T-cell (primary cell): ENCODE measurements around the gene UBE2D3. TPM values are rescaled to one million over a fixed set of nuclear protein-coding genes. Genes with fewer than 3 reads are reported as not detected.
A peak's percentile ranks its signal among the peaks of the same experiment; 100 is the strongest.

ENCODE experiments used
- ATAC-seq, 4 experiments: fragments of 200-7000 bp in 3 of 4; fragments of 150-1000 bp in 1 of 4; cut with Tn5 transposase; replicated peaks in 1 of 4; 1 replicate in 3 of 4; 2 replicates in 1 of 4; pipeline ENCODE4 v1.10.0; 2021; ENCODE audit warnings: moderate library complexity in 3 of 4, mild to moderate bottlenecking in 2 of 4, moderate number of reproducible peaks in 1 of 4
- CTCF ChIA-PET, 2 donors: fragments of 300-600 bp; sonication (Branson Sonifier 250); formaldehyde crosslinking; loops; one replicate each; lab custom pipeline; 2022; ENCODE audit warnings: antibody characterized with exemption in 2 of 2; lab: Charles Lee
- POLR2A ChIA-PET, 2 donors: fragments of 300-600 bp; sonication (Branson Sonifier 250); formaldehyde crosslinking; loops; one replicate each; lab custom pipeline; 2022; ENCODE audit warnings: antibody characterized with exemption in 2 of 2; lab: Charles Lee
- DNase-seq, 35 experiments: peaks; one replicate each; pipeline versions ENCODE4 v3.0.0 to v3.0.0-alpha.2; 2013 to 2023
- H3K27ac ChIP-seq: one replicate; pipeline ENCODE4 v1.5.1; 2013; ENCODE audit warnings: low read length
- H3K27me3 ChIP-seq, 2 experiments: replicated peaks in 1 of 2; 1 replicate in 1 of 2; 2 replicates in 1 of 2; pipeline versions ENCODE4 v1.6.1 to v1.7.0; 2013; ENCODE audit warnings: low read length in 1 of 2, mixed read lengths in 1 of 2; ENCODE audit not compliant: control insufficient read depth in 2 of 2, insufficient read depth in 2 of 2; ENCODE audit errors: extremely low read depth in 1 of 2
- H3K36me3 ChIP-seq, 2 donors: 1 replicate in 1 of 2; 2 replicates in 1 of 2; pipeline versions ENCODE4 v1.6.1 to v1.7.0; 2013; ENCODE audit warnings: low read length in 1 of 2; ENCODE audit not compliant: control insufficient read depth in 2 of 2, insufficient read depth in 1 of 2; ENCODE audit errors: extremely low read depth in 1 of 2
- H3K4me1 ChIP-seq, 2 experiments: 1 replicate in 1 of 2; 2 replicates in 1 of 2; pipeline versions ENCODE4 v1.6.1 to v1.7.0; 2013; ENCODE audit warnings: low read length in 2 of 2, mixed read lengths in 1 of 2; ENCODE audit not compliant: insufficient read depth in 2 of 2, control insufficient read depth in 1 of 2; ENCODE audit errors: extremely low read depth in 1 of 2
- H3K4me3 ChIP-seq, 2 donors: 1 replicate in 1 of 2; 2 replicates in 1 of 2; pipeline versions ENCODE4 v1.5.1 to v1.7.0; 2013; ENCODE audit warnings: mild to moderate bottlenecking in 2 of 2, low read length in 1 of 2, moderate library complexity in 1 of 2; ENCODE audit not compliant: control insufficient read depth in 1 of 2; ENCODE audit errors: extremely low read depth in 1 of 2
- H3K9me3 ChIP-seq: 2 replicates; pipeline ENCODE4 v1.7.0; 2013
- H3K27ac Mint-ChIP-seq, 2 donors: one replicate each; pipeline ENCODE4 v1.8.0; 2020 to 2021; ENCODE audit warnings: mild to moderate bottlenecking in 2 of 2, mixed read lengths in 2 of 2
- H3K27me3 Mint-ChIP-seq, 2 donors: one replicate each; pipeline ENCODE4 v1.8.0; 2021 to 2022; ENCODE audit warnings: mixed read lengths in 2 of 2
- H3K36me3 Mint-ChIP-seq: one replicate; pipeline ENCODE4 v1.8.0; 2021; ENCODE audit warnings: mixed read lengths
- H3K4me1 Mint-ChIP-seq, 3 donors: one replicate each; pipeline ENCODE4 v1.8.0; 2020 to 2022; ENCODE audit warnings: mixed read lengths in 3 of 3, mild to moderate bottlenecking in 1 of 3
- H3K4me3 Mint-ChIP-seq, 3 donors: one replicate each; pipeline ENCODE4 v1.8.0; 2020 to 2022; ENCODE audit warnings: mild to moderate bottlenecking in 3 of 3, mixed read lengths in 3 of 3, moderate library complexity in 3 of 3
- H3K9me3 Mint-ChIP-seq, 3 donors: one replicate each; pipeline ENCODE4 v1.8.0; 2020 to 2022; ENCODE audit warnings: mixed read lengths in 3 of 3
- WGBS: methylation state at CpG from one replicate; pipeline ENCODE4 v1.1.5; 2013; ENCODE audit warnings: missing lambda C conversion rate; ENCODE audit not compliant: insufficient coverage; 5-methylcytosine and 5-hydroxymethylcytosine counted together
- total RNA-seq, 35 experiments: library from RNA in 6 of 35; stranded (reverse) in 6 of 35; fragments of 120-200 nt in 1 of 35; gene quantifications; one replicate each; pipeline versions ENCODE4 v1.2.1 to v1.2.4 and lab custom pipeline; 2013 to 2026

UBE2D3 gene
- total RNA-seq, 5 donors from 2014 or later (not counting 1 experiment from before 2014, with no cell fraction given), result 274 to 487 (median 289) TPM

GRCh38 chr4:102815981-102816380 lies 11.4 kb downstream of the UBE2D3 start:
- H3K9me3 Mint-ChIP-seq, result no peaks in the 10 kb centered on the region
- POLR2A ChIA-PET, result interaction anchor here (0.5 to 5.2 kb wide), 12 partner anchors 9 to 1471 kb away, joined by 3 to 40 read pairs (median 4); partner anchors contain the start of gene UBE2D3 (in 1 of the 2)
- CTCF ChIA-PET, result interaction anchor here (0.6 to 5.2 kb wide), 5 partner anchors 8 to 86 kb away, joined by 3 to 29 read pairs (median 3); partner anchors contain the start of gene UBE2D3 (in 1 of the 2)
- Histone ChIP-seq H3K36me3 (peaks cover 0 to 40% of the 10 kb centered on the region in 2 donors), H3K27ac (peak overlapping the region; percentile 13), H3K4me1 (peaks cover 45 to 75% of the 10 kb centered on the region in 2 experiments), H3K9me3 (no peaks in the 10 kb centered on the region), H3K27me3 (no peaks in the 10 kb centered on the region), H3K4me3 (no peak overlapping the region)
- WGBS, result no CpG with 5 or more reads among the region's 2 CpGs
- H3K27ac Mint-ChIP-seq, result peak overlapping the region in 1 of 2 donors; percentile 23
- no peak for DNase-seq
- ATAC-seq, result no peak
- H3K36me3 Mint-ChIP-seq, result peaks cover 54% of the 10 kb centered on the region
- H3K4me3 Mint-ChIP-seq, result peak overlapping the region in 1 of 3 donors; percentile 52
- peaks cover 86 to 94% (median 92%) of the 10 kb centered on the region in 3 donors for H3K4me1 Mint-ChIP-seq
- H3K27me3 Mint-ChIP-seq, result no peaks in the 10 kb centered on the region

GRCh38 chr4:102809691-102810090 lies 17.7 kb downstream of the UBE2D3 start:
- Mint-ChIP-seq H3K36me3 (peaks cover 49% of the 10 kb centered on the region), H3K4me1 (peaks cover 78 to 94% (median 91%) of the 10 kb centered on the region in 3 donors), H3K9me3 (no peaks in the 10 kb centered on the region), H3K4me3 (peak overlapping the region in 2 of 3 donors; percentile 25 to 73), H3K27me3 (no peaks in the 10 kb centered on the region), H3K27ac (peak overlapping the region; percentile 62 to 80)
- H3K9me3 ChIP-seq, result no peaks in the 10 kb centered on the region
- peaks cover 8 to 54% of the 10 kb centered on the region in 2 donors for H3K36me3 ChIP-seq
- no peak for ATAC-seq
- H3K27ac ChIP-seq, result no peak overlapping the region
- DNase-seq, result no peak
- ChIA-PET CTCF (interaction anchor here (0.5 to 1.8 kb wide), 15 partner anchors 8 to 379 kb away, joined by 3 to 11 read pairs (median 4); partner anchors contain the start of gene MANBA (in 1 of the 2)), POLR2A (interaction anchor here in 1 of 2 donors (0.6 to 3.7 kb wide), 7 partner anchors 10 to 49 kb away, joined by 3 to 30 read pairs (median 4); partner anchors contain the start of gene UBE2D3)
- H3K27me3 ChIP-seq, result no peaks in the 10 kb centered on the region
- 67% methylated on average over 1 of the region's 2 CpGs for WGBS
- no peak overlapping the region for H3K4me3 ChIP-seq
- H3K4me1 ChIP-seq, result peaks cover 33 to 34% of the 10 kb centered on the region in 2 experiments

DNA sequence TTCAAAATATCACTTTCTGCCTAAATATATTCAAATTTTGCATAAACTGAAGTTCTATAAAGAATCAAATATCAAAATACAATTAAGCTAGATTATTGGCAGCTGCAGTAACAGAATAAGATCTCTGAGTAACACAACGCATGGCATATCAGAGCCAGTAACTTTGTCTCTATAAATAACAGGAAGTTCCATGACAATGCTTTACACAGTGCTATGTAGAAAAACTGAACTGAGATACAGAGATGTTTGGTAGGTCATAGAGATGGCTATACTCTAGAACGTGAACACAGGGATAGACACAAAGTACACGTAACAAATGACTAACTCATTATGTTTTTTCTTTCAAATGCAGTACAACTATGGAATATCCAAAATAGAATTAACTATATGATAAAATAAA lies 18.2 kb downstream of the UBE2D3 start:
- ATAC-seq (peak; percentile 37 to 90 (median 76)), DNase-seq (no peak)
- CTCF ChIA-PET, result interaction anchor here (0.6 to 1.8 kb wide), 6 partner anchors 9 to 20 kb away, joined by 3 to 11 read pairs (median 4); no protein-coding TSS in a partner anchor
- Histone ChIP-seq H3K4me3 (no peak overlapping the region), H3K9me3 (no peaks in the 10 kb centered on the region), H3K27me3 (no peaks in the 10 kb centered on the region), H3K4me1 (peaks cover 29 to 32% of the 10 kb centered on the region in 2 experiments), H3K36me3 (peaks cover 8 to 54% of the 10 kb centered on the region in 2 donors), H3K27ac (peak overlapping the region; percentile 26)
- Mint-ChIP-seq H3K4me1 (peaks cover 78 to 92% (median 87%) of the 10 kb centered on the region in 3 donors), H3K27me3 (no peaks in the 10 kb centered on the region), H3K27ac (peak overlapping the region; percentile 72 to 80), H3K9me3 (no peaks in the 10 kb centered on the region), H3K36me3 (peaks cover 49% of the 10 kb centered on the region), H3K4me3 (peak overlapping the region in 2 of 3 donors; percentile 29 to 73)
- POLR2A ChIA-PET, result interaction anchor here (0.6 to 3.7 kb wide), 6 partner anchors 9 to 49 kb away, joined by 3 to 30 read pairs (median 4); partner anchors contain the start of gene UBE2D3 (in 1 of the 2)
- WGBS, result no CpG with 5 or more reads among the region's 3 CpGs

- no peaks in the 10 kb centered on the region for H3K27me3 Mint-ChIP-seq
- H3K4me1 ChIP-seq, result peaks cover 23 to 27% of the 10 kb centered on the region in 2 experiments
- H3K9me3 Mint-ChIP-seq, result no peaks in the 10 kb centered on the region
- no peak overlapping the region for H3K4me3 Mint-ChIP-seq
- no peak for ATAC-seq
- H3K4me1 Mint-ChIP-seq, result peaks cover 75 to 86% (median 82%) of the 10 kb centered on the region in 3 donors
- H3K9me3 ChIP-seq, result no peaks in the 10 kb centered on the region
- no peak for DNase-seq
- H3K4me3 ChIP-seq, result no peak overlapping the region
- no peak overlapping the region for H3K27ac ChIP-seq
- peaks cover 8 to 60% of the 10 kb centered on the region in 2 donors for H3K36me3 ChIP-seq
- ChIA-PET CTCF (interaction anchor here in 1 of 2 donors (1.7 kb wide), 1 partner anchor 20 kb away, joined by 4 read pairs; the partner anchor contains the start of gene UBE2D3), POLR2A (interaction anchor here (0.5 to 3.0 kb wide), 5 partner anchors 9 to 76 kb away, joined by 3 to 19 read pairs (median 4); no protein-coding TSS in a partner anchor)
- H3K27me3 ChIP-seq, result no peaks in the 10 kb centered on the region
- peaks cover 49% of the 10 kb centered on the region for H3K36me3 Mint-ChIP-seq
- no CpG with 5 or more reads among the region's 2 CpGs for WGBS
- H3K27ac Mint-ChIP-seq, result peak overlapping the region in 1 of 2 donors; percentile 80
Measured at GRCh38 chr4:102808009-102808408, 19.3 kb downstream of the UBE2D3 start.

DNA sequence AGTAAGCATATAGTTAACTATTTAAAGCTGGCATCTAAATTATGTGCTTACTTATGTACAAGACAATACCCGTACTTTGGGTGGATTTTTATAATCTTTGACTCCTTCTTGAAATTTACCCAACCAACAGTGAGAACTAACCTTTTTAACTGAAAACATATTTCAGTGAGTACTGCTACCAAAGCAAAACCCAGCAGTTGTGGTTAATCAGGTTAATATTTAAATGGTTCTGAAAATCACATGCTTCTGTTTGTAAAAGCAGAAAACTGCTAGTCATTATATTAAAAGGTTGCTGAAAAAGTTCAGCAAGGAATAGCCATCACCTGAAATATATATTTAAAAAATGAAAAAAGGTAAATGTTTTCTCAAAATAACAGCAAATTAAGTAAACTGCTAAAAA lies 20.0 kb downstream of the UBE2D3 start:
- no peak overlapping the region for H3K4me3 Mint-ChIP-seq
- no peak overlapping the region for H3K27ac Mint-ChIP-seq
- ChIA-PET POLR2A (interaction anchor here (0.5 to 3.0 kb wide), 7 partner anchors 9 to 272 kb away, joined by 3 to 19 read pairs (median 4); partner anchors contain the start of gene UBE2D3 (in 1 of the 2)), CTCF (interaction anchor here in 1 of 2 donors (1.7 kb wide), 1 partner anchor 21 kb away, joined by 4 read pairs; the partner anchor contains the start of gene UBE2D3)
- H3K36me3 ChIP-seq, result peaks cover 8 to 62% of the 10 kb centered on the region in 2 donors
- H3K27ac ChIP-seq, result no peak overlapping the region
- H3K4me1 ChIP-seq, result peaks cover 20 to 26% of the 10 kb centered on the region in 2 experiments
- H3K27me3 Mint-ChIP-seq, result no peaks in the 10 kb centered on the region
- no peaks in the 10 kb centered on the region for H3K9me3 Mint-ChIP-seq
- peaks cover 51% of the 10 kb centered on the region for H3K36me3 Mint-ChIP-seq
- DNase-seq (no peak), ATAC-seq (no peak)
- H3K4me3 ChIP-seq, result no peak overlapping the region
- no peaks in the 10 kb centered on the region for H3K27me3 ChIP-seq
- WGBS, result no CpG with 5 or more reads among the region's 1 CpG
- peaks cover 75 to 83% (median 79%) of the 10 kb centered on the region in 3 donors for H3K4me1 Mint-ChIP-seq
- H3K9me3 ChIP-seq, result no peaks in the 10 kb centered on the region

GRCh38 chr4:102799816-102800215 lies 27.5 kb downstream of the UBE2D3 start:
- Mint-ChIP-seq H3K27ac (no peak overlapping the region), H3K4me3 (no peak overlapping the region), H3K27me3 (no peaks in the 10 kb centered on the region), H3K36me3 (peaks cover 60% of the 10 kb centered on the region), H3K9me3 (no peaks in the 10 kb centered on the region), H3K4me1 (peaks cover 34 to 40% (median 36%) of the 10 kb centered on the region in 3 donors)
- ATAC-seq, result no peak
- H3K4me3 ChIP-seq, result no peak overlapping the region
- ChIA-PET POLR2A (interaction anchor here (0.6 to 1.2 kb wide), 6 partner anchors 9 to 235 kb away, joined by 3 to 7 read pairs (median 4); no protein-coding TSS in a partner anchor), CTCF (interaction anchor here in 1 of 2 donors (1.8 kb wide), 1 partner anchor 10 kb away, joined by 11 read pairs; no protein-coding TSS in a partner anchor)
- H3K9me3 ChIP-seq, result no peaks in the 10 kb centered on the region
- H3K4me1 ChIP-seq, result peaks cover 0 to 6% of the 10 kb centered on the region in 2 experiments
- H3K36me3 ChIP-seq, result peaks cover 0 to 93% of the 10 kb centered on the region in 2 donors
- H3K27ac ChIP-seq, result no peak overlapping the region
- WGBS, result 100% methylated on average over 1 of the region's 2 CpGs
- DNase-seq, result no peak
- H3K27me3 ChIP-seq, result no peaks in the 10 kb centered on the region
